IMR-90 (cell line): ENCODE results near the gene CYFIP2.

ENCODE experiments used
- BHLHE40 ChIP-seq: fragments of 150-350 bp; IDR thresholded peaks from 2 replicates; pipeline ENCODE4 v1.6.1; 2016; ENCODE audit warnings: mild to moderate bottlenecking, low read depth, low read length
- CTCF ChIP-seq: conservative IDR thresholded peaks from 2 replicates; pipeline ENCODE4 v1.5.1; 2012; ENCODE audit warnings: mild to moderate bottlenecking, low read depth, low read length, improper control_type of control experiment
- POLR2A ChIP-seq: IDR thresholded peaks from 2 replicates; pipeline ENCODE4 v1.6.1; 2012; ENCODE audit warnings: mild to moderate bottlenecking, low read depth, low read length
- RCOR1 ChIP-seq: IDR thresholded peaks from 2 replicates; pipeline ENCODE4 v1.6.1; 2012; ENCODE audit warnings: mild to moderate bottlenecking, low read length, improper control_type of control experiment; ENCODE audit not compliant: insufficient replicate concordance
- RFX5 ChIP-seq: IDR thresholded peaks from 2 replicates; pipeline ENCODE4 v1.8.0; 2012; ENCODE audit warnings: low read depth, mild to moderate bottlenecking, low read length, moderate library complexity
- SMC3 ChIP-seq: fragments of 150-350 bp; IDR thresholded peaks from 2 replicates; pipeline ENCODE4 v1.6.1; 2016; ENCODE audit warnings: low read depth, mild to moderate bottlenecking, antibody characterized with exemption, low read length, moderate library complexity
- USF2 ChIP-seq: fragments of 150-350 bp; IDR thresholded peaks from 2 replicates; pipeline ENCODE4 v1.6.1; 2017; ENCODE audit warnings: mild to moderate bottlenecking, antibody characterized with exemption, low read length, low read depth
- TF ChIP-seq, protein P1 (sequence below): fragments of 150-350 bp; IDR thresholded peaks from 2 replicates; pipeline ENCODE4 v1.6.1; 2016; ENCODE audit warnings: low read depth, mild to moderate bottlenecking, low read length, moderate library complexity, borderline replicate concordance

DNA sequence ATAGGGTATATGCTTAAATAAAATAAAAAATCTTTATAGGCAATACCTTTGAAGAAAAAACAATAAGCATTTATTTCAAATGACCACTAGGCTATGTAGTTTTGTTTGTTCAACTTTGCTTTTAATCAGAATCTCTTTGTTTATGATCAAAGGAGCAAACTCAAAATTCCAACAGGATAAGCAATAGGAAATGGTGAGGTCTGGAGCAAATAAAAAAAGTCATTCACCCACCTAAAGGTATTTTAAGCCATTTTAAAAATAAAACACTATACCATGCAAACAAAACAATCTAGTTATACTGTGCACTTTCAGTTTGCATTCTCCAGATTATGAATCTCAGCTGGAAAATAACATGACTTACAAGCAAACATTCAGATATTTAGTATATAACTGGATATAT is 35.3 kb upstream of the CYFIP2 start:
- TF ChIP-seq BHLHE40: no peak
- TF ChIP-seq SMC3: no peak
- TF ChIP-seq POLR2A: no peak
- TF ChIP-seq CTCF: no peak
- TF ChIP-seq RFX5: no peak
- TF ChIP-seq USF2: no peak
- no peak for TF ChIP-seq RCOR1
- TF ChIP-seq, protein P1, sequence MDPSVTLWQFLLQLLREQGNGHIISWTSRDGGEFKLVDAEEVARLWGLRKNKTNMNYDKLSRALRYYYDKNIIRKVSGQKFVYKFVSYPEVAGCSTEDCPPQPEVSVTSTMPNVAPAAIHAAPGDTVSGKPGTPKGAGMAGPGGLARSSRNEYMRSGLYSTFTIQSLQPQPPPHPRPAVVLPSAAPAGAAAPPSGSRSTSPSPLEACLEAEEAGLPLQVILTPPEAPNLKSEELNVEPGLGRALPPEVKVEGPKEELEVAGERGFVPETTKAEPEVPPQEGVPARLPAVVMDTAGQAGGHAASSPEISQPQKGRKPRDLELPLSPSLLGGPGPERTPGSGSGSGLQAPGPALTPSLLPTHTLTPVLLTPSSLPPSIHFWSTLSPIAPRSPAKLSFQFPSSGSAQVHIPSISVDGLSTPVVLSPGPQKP: no peak
